GM19240 (cell line): Measurements from ENCODE around the gene MOV10.

Experiments used
- DNase-seq: peaks from one replicate; pipeline ENCODE4 v3.0.0; 2011; ENCODE audit warnings: low spot score; ENCODE audit not compliant: insufficient read length

The MOV10 gene

DNA sequence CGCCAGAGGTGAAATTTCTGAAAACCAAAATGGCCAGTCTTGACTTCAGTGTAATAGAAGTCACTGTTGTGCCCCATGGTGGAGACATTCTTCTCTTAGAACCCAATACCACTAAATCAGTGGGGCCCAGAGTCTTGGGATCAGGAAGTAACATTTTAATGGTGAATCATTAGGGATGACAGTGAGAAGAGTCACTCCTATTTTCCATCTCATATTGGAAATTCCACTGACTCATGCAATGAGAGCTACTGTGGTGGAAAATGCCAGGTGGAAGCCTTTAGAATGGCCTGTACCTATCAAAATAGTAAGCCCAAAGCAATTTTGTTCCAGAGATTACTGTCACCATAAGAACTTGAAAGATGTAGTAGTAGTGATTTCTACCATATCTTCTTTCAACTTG, 61.3 kb downstream of the MOV10 start:
- DNase-seq = no peak

DNA sequence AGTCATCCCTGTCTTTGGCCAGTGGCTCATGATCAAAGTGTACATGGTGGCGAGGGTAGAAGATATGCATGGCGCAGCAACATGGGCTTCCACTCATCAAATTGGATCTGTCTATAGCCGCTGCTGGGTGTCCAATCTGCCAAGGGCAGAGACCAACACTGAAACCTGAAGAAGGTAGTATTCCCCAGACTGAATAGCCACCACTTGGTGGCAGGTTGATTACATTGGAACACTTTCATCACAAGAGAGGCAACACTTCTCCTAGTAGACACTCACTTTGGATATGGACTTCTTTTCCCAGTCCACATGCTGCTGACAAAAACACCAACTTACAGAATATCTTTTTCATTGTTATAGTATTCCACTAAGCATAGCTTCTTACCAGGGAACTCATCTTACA, 63.1 kb downstream of the MOV10 start:
- DNase-seq = no peak

DNA sequence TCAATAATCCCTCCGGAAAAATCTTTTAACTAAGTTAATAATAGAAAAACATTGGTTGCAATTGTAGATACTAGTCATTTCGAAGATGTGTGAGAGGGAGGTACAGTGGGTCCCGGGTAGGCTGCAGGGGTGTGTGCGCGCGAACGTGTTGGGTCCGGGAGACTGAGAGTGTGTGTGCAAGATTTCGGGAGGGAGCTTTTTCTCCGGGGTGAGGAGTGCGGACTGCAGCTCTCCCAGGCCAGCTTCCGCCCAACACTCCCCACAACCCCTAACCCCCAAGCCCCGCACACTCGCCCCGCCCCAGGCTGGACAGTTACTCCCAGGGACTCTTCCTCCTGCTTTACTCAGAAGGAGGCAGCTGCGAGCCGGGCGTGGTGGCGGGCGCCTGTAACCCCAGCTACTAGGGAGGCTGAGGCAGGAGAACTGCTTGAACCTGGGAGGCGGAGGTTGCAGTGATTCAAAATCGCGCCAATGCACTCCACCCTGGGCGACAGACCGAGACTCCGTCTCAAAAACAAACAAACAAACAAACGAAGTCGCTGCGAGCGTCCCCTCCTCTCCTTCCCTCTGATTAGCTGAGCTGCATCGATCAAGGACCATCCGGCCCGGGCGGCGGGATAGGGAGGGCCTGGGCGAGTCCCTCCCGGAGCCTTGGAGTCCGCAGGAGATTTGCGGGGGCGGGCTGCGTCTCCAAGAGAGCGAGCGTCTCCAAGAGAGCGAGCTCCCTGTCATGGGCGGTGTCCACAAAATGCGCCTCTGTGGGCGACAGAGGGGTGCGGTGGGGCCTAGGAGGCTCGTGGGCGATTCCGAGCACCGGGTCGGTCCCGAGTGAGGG, 68.9 kb downstream of the MOV10 start:
- DNase-seq = no peak

DNA sequence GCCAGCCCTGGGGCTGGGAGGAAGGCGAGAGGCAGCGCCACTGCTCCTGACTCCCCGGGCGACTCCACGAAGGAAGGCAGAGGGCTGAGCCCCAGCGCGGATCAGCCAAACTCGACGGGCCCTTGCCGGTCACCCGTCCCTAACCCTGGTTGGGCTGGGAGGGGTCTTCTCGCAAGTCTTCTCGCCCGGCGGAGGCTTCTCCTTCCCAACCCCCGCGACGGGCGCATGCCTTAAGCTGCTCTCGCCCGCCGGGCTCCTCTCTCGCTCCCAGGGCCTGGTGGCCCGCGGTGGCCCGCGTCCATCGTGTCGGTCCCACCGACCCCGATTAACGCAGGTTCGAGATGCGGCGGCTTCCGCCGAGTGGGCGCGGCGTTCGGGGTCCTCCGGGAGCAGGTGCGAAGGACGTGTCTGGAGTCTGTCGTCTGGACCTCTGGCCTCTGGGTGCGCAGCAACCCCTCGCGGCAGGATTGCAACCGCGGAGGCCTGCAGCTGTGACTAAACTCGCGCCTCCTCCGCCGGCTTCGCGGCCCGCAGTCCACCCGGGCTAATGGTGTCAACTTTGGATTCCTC, 69.6 kb downstream of the MOV10 start:
- DNase-seq = no peak

DNA sequence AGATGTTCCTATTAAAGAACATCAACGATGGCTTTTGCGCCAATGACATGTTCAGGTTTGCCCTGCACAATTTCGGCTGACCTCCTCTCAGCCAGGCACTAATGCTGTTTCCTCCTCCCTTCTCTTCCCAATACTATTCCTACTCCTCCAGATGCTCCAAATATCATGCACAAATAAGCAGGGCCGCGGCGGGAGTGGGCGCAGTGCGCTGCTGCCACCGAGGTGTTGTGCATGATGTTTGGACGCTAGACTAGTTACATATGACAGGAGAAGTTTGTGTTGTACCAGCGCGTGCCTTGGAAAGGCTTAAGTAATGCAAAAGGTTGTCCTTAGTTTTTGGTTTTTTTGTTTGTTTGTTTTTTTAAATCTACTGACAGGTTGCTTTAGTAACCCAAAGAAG, 73.9 kb downstream of the MOV10 start:
- DNase-seq = no peak
